ENCODE results near the gene ADGRL4.

GRCh38 chr1:78980511-78980910 lies 26.0 kb downstream of the ADGRL4 start:
- TF ChIP-seq CTCF (IDR thresholded peaks at IDR 0.05) (no peak), POLR2A (IDR thresholded peaks at IDR 0.05) (no peak)

Measured in esophagus squamous epithelium (tissue), 4 donors.